Stomach (tissue), 4 donors: ENCODE data around the gene CES4A.

ENCODE experiments used
- CTCF ChIP-seq, 7 experiments: fragments of 450-650 bp in 4 of 7; fragments of 200-600 bp in 3 of 7; sonication (generic) in 3 of 7; IDR thresholded peaks; one replicate each; pipeline ENCODE4 v1.5.1; 2016 to 2019; ENCODE audit warnings: antibody characterized with exemption in 7 of 7, control low read depth in 2 of 7, mild to moderate bottlenecking in 1 of 7
- POLR2A ChIP-seq, 4 donors: fragments of 450-650 bp; IDR thresholded peaks; one replicate each; pipeline ENCODE4 v1.6.1; 2016; ENCODE audit warnings: antibody characterized with exemption in 4 of 4, control low read depth in 2 of 4, mild to moderate bottlenecking in 1 of 4, moderate library complexity in 1 of 4
- POLR2AphosphoS5 ChIP-seq, 3 donors: sonication (generic); formaldehyde crosslinking; IDR thresholded peaks; one replicate each; pipeline ENCODE4 v1.6.1; 2016; ENCODE audit warnings: antibody characterized with exemption in 3 of 3

- TF ChIP-seq POLR2A (IDR thresholded peaks at IDR 0.05) = no peak
- TF ChIP-seq CTCF (IDR thresholded peaks at IDR 0.05) = no peak
- TF ChIP-seq POLR2AphosphoS5 (IDR thresholded peaks at IDR 0.05) = no peak
Measured at GRCh38 chr16:66943426-66944053, 44.8 kb upstream of the CES4A start.
